Measurements from ENCODE around the gene EGF. TPM values are rescaled to one million over a fixed set of nuclear protein-coding genes. Genes with fewer than 3 reads are reported as not detected.

The EGF gene
- total RNA-seq, 1 donor from 2014 or later = not detected

DNA sequence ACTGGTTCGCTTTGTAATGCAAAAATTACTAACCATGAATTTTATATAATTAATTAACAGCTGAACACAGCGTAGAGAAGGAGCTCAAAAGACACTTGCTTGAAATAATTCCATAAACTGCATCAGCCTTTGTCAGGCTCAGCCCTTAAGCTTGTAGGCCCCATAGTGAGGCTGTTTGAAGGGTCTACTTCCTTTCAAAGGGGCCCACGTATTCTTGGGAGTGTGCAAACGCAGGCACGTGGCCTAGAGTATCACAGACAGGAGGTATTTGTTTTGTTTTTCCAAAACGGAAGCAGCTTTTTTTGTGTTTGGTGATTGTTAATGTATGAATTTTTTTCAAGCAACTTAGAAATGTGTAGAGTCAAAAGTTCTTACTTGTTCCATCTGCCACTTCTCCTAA lies 25.6 kb upstream of the EGF start:
- Mint-ChIP-seq H3K4me1 (ENCODE audit: low read depth, unreplicated experiment) (no peaks in the 10 kb centered on the region), H3K9me3 (ENCODE audit: unreplicated experiment) (no peaks in the 10 kb centered on the region), H3K36me3 (ENCODE audit: unreplicated experiment) (no peaks in the 10 kb centered on the region), H3K4me3 (ENCODE audit: unreplicated experiment) (no peak overlapping the region), H3K27ac (ENCODE audit: unreplicated experiment) (no peak overlapping the region), H3K27me3 (ENCODE audit: unreplicated experiment) (no peaks in the 10 kb centered on the region)
- TF ChIP-seq, protein P1, sequence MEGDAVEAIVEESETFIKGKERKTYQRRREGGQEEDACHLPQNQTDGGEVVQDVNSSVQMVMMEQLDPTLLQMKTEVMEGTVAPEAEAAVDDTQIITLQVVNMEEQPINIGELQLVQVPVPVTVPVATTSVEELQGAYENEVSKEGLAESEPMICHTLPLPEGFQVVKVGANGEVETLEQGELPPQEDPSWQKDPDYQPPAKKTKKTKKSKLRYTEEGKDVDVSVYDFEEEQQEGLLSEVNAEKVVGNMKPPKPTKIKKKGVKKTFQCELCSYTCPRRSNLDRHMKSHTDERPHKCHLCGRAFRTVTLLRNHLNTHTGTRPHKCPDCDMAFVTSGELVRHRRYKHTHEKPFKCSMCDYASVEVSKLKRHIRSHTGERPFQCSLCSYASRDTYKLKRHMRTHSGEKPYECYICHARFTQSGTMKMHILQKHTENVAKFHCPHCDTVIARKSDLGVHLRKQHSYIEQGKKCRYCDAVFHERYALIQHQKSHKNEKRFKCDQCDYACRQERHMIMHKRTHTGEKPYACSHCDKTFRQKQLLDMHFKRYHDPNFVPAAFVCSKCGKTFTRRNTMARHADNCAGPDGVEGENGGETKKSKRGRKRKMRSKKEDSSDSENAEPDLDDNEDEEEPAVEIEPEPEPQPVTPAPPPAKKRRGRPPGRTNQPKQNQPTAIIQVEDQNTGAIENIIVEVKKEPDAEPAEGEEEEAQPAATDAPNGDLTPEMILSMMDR (IDR thresholded peaks at IDR 0.05; ENCODE audit: partially characterized antibody, unreplicated experiment) = no peak
- DNase-seq = no peak

GRCh38 chr4:109890076-109890475 lies 22.6 kb upstream of the EGF start:
- H3K27me3 Mint-ChIP-seq (ENCODE audit: unreplicated experiment) = peaks cover 2% of the 10 kb centered on the region

GRCh38 chr4:109902559-109903251 lies 10.0 kb upstream of the EGF start:
- Mint-ChIP-seq H3K4me3 (ENCODE audit: unreplicated experiment) (no peak overlapping the region), H3K36me3 (ENCODE audit: unreplicated experiment) (peaks cover 8% of the 10 kb centered on the region), H3K9me3 (ENCODE audit: unreplicated experiment) (no peaks in the 10 kb centered on the region), H3K27ac (ENCODE audit: unreplicated experiment) (no peak overlapping the region), H3K4me1 (ENCODE audit: low read depth, unreplicated experiment) (no peaks in the 10 kb centered on the region), H3K27me3 (ENCODE audit: unreplicated experiment) (no peaks in the 10 kb centered on the region)
- TF ChIP-seq, protein P1 (IDR thresholded peaks at IDR 0.05; ENCODE audit: partially characterized antibody, unreplicated experiment) = no peak
- no peak for DNase-seq

More at GRCh38 chr4:109890076-109890475, 22.6 kb upstream of the EGF start:
- Mint-ChIP-seq H3K36me3 (ENCODE audit: unreplicated experiment) (no peaks in the 10 kb centered on the region), H3K4me3 (ENCODE audit: unreplicated experiment) (no peak overlapping the region), H3K4me1 (ENCODE audit: low read depth, unreplicated experiment) (no peaks in the 10 kb centered on the region), H3K27ac (ENCODE audit: unreplicated experiment) (no peak overlapping the region), H3K9me3 (ENCODE audit: unreplicated experiment) (no peaks in the 10 kb centered on the region)
- TF ChIP-seq, protein P1 (IDR thresholded peaks at IDR 0.05; ENCODE audit: partially characterized antibody, unreplicated experiment) = no peak
- no peak for DNase-seq

GRCh38 chr4:109908731-109909130 lies 4.0 kb upstream of the EGF start:
- H3K4me3 Mint-ChIP-seq (ENCODE audit: unreplicated experiment) = no peak overlapping the region
- no peaks in the 10 kb centered on the region for H3K27me3 Mint-ChIP-seq (ENCODE audit: unreplicated experiment)
- H3K27ac Mint-ChIP-seq (ENCODE audit: unreplicated experiment) = no peak overlapping the region
- H3K9me3 Mint-ChIP-seq (ENCODE audit: unreplicated experiment) = peaks cover 1% of the 10 kb centered on the region
- no peaks in the 10 kb centered on the region for H3K36me3 Mint-ChIP-seq (ENCODE audit: unreplicated experiment)
- TF ChIP-seq, protein P1 (IDR thresholded peaks at IDR 0.05; ENCODE audit: partially characterized antibody, unreplicated experiment) = no peak
- DNase-seq = no peak
- H3K4me1 Mint-ChIP-seq (ENCODE audit: low read depth, unreplicated experiment) = no peaks in the 10 kb centered on the region

- no peaks in the 10 kb centered on the region for H3K4me1 Mint-ChIP-seq (ENCODE audit: low read depth, unreplicated experiment)
- H3K9me3 Mint-ChIP-seq (ENCODE audit: unreplicated experiment) = peaks cover 1% of the 10 kb centered on the region
- no peaks in the 10 kb centered on the region for H3K27me3 Mint-ChIP-seq (ENCODE audit: unreplicated experiment)
- TF ChIP-seq, protein P1 (IDR thresholded peaks at IDR 0.05; ENCODE audit: partially characterized antibody, unreplicated experiment) = no peak
- no peak overlapping the region for H3K4me3 Mint-ChIP-seq (ENCODE audit: unreplicated experiment)
- H3K27ac Mint-ChIP-seq (ENCODE audit: unreplicated experiment) = no peak overlapping the region
- DNase-seq = no peak
- no peaks in the 10 kb centered on the region for H3K36me3 Mint-ChIP-seq (ENCODE audit: unreplicated experiment)
These were observed 2.4 kb upstream of the EGF start for GRCh38 chr4:109910256-109910655.

Data from glutamatergic neuron (in vitro differentiated cells).